Measurements from ENCODE around the gene ASGR2. TPM values are rescaled to one million over a fixed set of nuclear protein-coding genes. Genes with fewer than 3 reads are reported as not detected.
"Not testable (repeated sequence)": the region's sequence is repeated elsewhere in the genome, so short reads cannot be mapped to it uniquely, and the experiment has no call there.

The ASGR2 gene
- total RNA-seq, 2 donors from 2014 or later, result not detected

DNA sequence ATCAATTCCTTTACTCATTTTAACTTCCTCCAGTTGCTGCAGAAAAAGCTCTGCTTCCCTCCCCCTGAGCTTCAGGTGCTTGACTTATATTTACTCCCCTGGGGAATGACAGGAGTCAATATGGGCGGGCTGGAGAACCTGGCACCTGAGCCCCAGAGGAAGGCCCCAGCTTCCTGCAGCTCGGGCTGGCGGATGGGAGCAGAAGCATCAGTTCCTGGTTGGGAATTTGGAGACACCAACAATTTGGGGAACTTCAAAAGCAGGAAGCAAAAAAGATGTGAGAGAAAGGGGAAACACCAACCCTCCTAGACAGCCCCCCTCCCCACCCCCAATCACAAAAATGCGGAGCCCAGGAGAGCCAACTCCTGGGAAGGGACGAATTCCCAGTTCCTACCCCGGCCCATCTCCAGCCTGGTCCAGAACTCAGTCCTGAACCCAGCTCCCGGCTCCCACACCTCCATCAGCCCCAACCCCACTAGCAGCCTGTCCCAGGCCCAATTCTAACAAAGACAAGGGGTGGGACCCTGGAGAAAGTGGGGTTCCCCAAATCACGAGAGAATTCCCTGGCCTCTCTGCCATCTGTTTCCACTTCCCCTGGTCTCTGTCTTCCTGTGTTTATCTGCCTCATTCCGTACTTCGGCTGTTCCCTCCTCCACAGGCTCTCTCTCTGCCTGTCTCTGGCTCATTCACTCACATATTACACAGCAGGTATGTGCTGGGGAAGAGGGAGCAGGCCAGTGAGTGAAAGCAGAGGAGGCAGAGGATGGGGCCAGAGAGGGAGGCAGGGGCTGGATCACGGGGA, 16.2 kb upstream of the ASGR2 start:
- no peaks in the 10 kb centered on the region for H3K36me3 Mint-ChIP-seq
- ATAC-seq, result no peak

DNA sequence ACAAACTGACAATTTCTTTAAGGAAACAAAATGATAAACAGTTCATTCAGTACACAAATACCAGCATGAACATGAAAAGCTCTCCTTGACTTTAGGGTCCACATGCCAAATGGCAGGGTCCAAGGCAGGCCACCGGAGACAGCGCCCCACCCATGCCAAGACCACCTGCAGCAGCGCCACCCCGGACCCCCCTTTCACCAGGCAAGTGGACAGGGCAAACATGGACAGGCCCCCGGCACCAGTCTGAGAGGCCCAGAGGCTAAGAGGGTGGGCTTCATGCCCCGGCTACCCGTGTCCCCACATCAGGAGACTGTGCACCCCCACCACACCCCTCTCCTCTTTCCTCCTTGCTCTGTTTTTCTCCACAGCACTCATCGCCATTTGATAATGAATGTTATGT, 14.7 kb upstream of the ASGR2 start:
- no peak overlapping the region for H3K27ac Mint-ChIP-seq
- no peak for ATAC-seq
- H3K9me3 Mint-ChIP-seq, result no peaks in the 10 kb centered on the region
- no peaks in the 10 kb centered on the region for H3K36me3 Mint-ChIP-seq
- no peak for DNase-seq (ENCODE audit: low spot score in 2 of 2)

More for the DNA sequence above, 16.2 kb upstream of the ASGR2 start:
- Mint-ChIP-seq H3K27ac (peak overlapping the region in 1 of 2 donors; percentile 82), H3K9me3 (no peaks in the 10 kb centered on the region)
- DNase-seq (ENCODE audit: low spot score in 2 of 2), result no peak

DNA sequence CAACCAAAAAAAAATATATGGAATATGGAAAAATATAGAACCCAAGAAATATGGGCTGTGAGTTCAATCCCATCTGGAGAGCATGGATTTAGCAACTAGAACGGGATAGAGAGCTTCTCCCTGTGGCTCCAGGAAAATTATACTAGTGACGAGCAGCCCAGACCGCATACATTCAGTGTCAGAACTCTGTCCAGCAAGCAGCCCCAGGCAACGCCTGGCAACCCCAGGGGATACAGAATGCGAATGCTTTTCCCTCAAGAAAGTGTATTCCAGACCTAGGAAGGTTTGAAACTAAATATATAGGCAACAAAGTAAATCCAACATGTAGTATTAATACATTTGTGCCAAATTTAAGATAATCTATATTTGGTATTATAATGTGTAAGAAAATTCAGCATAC, 13.5 kb upstream of the ASGR2 start:
- Mint-ChIP-seq H3K36me3 (no peaks in the 10 kb centered on the region), H3K9me3 (no peaks in the 10 kb centered on the region), H3K27ac (no peak overlapping the region)
- ATAC-seq (no peak), DNase-seq (ENCODE audit: low spot score in 2 of 2) (no peak)

DNA sequence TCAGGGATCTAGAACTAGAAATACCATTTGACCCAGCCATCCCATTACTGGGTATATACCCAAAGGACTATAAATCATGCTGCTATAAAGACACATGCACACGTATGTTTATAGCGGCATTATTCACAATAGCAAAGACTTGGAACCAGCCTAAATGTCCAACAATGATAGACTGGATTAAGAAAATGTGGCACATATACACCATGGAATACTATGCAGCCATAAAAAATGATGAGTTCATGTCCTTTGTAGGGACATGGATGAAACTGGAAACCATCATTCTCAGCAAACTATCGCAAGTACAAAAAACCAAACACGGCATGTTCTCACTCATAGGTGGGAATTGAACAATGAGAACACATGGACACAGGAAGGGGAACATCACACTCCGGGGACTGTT, 12.9 kb upstream of the ASGR2 start:
- DNase-seq (ENCODE audit: low spot score in 2 of 2); H3K9me3 Mint-ChIP-seq; ATAC-seq; H3K36me3 Mint-ChIP-seq; H3K27ac Mint-ChIP-seq: not testable (repeated sequence)

DNA sequence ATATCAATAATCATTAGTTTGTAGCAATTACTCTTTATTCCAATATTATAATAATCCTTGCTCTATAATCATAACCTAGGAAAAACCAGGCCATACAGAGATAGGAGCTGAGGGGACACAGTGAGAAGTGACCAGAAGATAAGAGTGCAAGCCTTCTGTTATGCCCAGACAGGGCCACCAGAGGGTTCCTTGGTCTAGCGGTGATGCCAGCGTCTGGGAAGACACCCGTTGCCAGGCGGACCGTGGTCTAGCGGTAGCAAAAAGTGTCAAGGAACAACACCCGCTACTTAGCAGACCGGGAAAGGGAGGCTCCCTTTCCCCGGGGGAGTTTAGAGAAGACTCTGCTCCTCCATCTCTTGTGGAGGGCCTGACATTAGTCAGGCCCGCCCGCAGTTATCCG, 11.8 kb upstream of the ASGR2 start:
- not testable (repeated sequence) for H3K36me3 Mint-ChIP-seq; ATAC-seq; DNase-seq (ENCODE audit: low spot score in 2 of 2); H3K27ac Mint-ChIP-seq; H3K9me3 Mint-ChIP-seq

DNA sequence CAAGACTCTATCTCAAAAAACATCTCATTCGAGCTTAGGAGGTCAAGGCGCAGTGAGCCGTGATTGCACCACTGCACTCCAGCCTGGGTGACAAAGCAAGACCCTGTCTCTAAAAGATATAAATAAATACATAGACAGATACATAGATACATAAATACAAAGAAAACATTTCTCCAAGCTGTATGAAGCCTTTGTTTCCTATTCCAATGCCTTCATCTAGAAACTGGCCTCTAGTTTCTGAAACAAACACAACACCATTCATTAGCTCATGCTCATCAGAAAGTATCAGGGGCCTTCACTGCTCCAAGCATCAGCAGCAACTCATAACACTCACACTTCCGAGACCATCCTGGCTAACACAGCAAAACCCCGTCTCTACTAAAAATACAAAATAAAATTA, 10.3 kb upstream of the ASGR2 start:
- Mint-ChIP-seq H3K27ac (no peak overlapping the region), H3K36me3 (no peaks in the 10 kb centered on the region), H3K9me3 (no peaks in the 10 kb centered on the region)
- DNase-seq (ENCODE audit: low spot score in 2 of 2), result no peak
- no peak for ATAC-seq

DNA sequence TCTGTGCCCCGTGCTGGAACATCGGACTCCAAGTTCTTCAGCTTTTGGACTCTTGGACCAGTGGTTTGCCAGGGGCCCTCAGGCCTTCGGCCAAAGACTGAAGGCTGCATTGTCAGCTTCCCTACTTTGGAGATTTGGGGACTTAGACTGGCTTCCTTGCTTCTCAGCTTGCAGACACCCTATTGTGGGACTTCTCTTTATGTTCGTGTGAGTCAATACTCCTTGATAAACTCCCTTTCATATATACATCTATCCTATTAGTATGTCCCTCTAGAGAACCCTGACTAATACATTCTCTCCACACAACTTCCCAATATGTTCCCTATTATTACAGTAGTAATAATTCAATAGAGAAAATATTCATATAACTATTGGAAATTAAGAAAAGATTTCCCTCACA, 9.2 kb upstream of the ASGR2 start:
- H3K36me3 Mint-ChIP-seq, result no peaks in the 10 kb centered on the region
- ATAC-seq, result no peak
- H3K9me3 Mint-ChIP-seq, result no peaks in the 10 kb centered on the region
- no peak overlapping the region for H3K27ac Mint-ChIP-seq
- no peak for DNase-seq (ENCODE audit: low spot score in 2 of 2)

DNA sequence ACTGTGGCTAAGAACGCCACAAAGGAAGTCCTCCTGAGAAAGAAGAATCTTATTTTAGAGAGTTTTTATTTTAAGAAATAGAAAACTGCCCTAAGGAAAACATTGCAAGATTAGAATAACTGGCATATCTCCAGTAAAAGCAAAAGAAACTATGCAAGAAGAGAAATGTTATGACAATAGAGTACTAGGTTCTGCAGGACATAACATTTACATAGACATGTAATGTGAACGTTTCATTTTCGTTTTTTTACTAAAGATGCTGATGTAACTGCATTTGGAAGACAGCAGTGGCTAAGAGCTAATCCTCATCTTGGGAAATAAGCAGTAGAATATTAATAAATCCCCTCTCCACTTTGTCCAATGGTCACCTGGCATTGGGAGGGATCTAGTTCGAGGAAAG, 7.8 kb upstream of the ASGR2 start:
- ATAC-seq (no peak), DNase-seq (ENCODE audit: low spot score in 2 of 2) (no peak)
- Mint-ChIP-seq H3K36me3 (no peaks in the 10 kb centered on the region), H3K9me3 (no peaks in the 10 kb centered on the region), H3K27ac (no peak overlapping the region)

DNA sequence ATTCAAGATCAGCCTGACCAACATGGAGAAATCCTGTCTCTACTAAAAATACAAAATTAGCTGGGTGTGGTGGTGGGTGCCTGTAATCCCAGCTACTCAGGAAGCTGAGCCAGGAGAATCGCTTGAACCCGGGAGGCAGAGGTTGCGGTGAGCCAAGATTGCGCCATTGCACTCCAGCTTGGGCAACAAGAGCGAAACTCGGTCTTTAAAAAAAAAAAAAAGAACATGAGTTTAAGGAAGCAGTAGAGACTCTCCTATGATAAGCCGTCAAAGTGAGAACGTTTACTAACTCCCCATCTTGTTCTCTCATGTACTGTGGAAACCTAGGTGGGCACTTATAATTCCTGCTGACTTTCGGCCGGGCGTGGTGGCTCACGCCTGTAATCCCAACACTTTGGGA, 6.0 kb upstream of the ASGR2 start:
- H3K9me3 Mint-ChIP-seq, result not testable (repeated sequence)

DNA sequence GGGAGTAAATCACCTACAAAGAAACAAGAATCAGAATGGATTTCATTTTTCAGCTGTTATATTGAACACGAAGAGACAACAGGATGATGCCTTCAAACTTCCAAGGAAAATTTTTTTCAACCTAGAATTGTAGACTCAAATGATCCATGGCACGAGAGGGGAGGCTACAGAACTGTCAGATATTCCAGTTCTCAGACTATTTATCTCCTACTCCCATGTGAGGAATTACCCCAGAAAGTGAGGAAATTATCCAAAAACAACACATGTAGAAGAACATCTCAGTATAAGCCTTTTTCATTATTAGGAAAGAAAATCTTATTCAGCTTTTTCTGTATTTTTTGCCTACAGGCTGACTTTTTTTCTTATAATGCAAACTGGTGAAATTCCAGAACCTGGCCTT, 5.5 kb upstream of the ASGR2 start:
- Mint-ChIP-seq H3K36me3 (no peaks in the 10 kb centered on the region), H3K9me3 (no peaks in the 10 kb centered on the region), H3K27ac (no peak overlapping the region)
- no peak for ATAC-seq
- no peak for DNase-seq (ENCODE audit: low spot score in 2 of 2)

More for the DNA sequence above, 6.0 kb upstream of the ASGR2 start:
- not testable (repeated sequence) for H3K36me3 Mint-ChIP-seq; DNase-seq (ENCODE audit: low spot score in 2 of 2); H3K27ac Mint-ChIP-seq; ATAC-seq

DNA sequence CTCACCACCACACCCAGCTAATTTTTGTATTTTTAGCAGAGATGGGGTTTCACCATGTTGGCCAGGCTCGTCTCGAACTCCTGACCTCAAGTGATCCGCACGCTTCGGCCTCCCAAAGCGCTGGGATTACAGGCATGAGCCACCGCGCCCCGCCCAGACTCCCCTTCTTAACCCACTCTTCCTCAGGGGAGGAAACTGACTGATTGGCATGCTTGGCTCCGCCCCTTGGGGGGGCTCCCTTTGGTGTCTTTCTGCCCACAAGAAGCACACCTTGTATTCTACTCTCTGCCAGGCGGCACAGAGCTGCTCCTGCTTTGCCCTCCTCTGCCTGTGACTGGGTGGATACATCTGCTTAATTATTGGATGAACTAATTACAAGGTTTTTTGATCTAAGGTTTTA, 4.7 kb upstream of the ASGR2 start:
- no peaks in the 10 kb centered on the region for H3K9me3 Mint-ChIP-seq
- H3K36me3 Mint-ChIP-seq, result no peaks in the 10 kb centered on the region
- H3K27ac Mint-ChIP-seq, result no peak overlapping the region
- DNase-seq (ENCODE audit: low spot score in 2 of 2) (no peak), ATAC-seq (no peak)

DNA sequence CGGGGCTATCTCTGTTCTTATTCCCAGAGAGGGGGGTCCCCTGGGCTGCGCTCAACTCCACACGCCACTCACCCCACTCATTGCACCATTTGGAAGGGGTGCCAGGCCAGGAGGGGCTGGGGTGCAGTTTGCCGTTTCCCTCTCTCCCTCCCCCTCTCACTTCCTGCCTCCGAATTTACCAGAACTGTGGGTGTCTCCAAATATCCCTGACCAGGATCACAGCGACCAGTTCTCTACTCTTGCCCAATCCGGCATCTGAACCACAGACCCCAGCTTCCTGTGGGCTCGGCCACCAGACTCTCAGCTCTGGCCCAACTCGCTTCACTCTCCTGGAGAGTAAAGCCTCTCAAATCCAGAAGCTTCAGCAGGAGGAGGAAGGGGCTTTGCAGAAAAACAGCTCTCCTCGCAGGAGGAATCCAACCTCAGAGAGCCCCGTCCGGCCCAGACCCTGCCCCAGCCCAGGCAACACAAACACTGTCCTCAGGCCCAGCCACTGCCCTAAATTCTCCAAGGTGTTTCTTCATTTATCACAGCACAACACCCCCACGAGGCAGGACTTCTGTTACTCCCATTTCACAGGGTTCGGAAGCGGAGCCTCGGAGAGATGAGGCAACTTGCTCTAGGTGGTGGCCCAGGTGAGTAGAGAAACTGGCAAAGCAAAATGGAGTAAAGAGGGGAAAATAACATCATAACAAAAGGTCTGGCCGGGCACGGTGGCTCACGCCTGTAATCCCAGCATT, 423 bp upstream of the ASGR2 start:
- peak overlapping the region in 1 of 2 donors; percentile 73 for H3K27ac Mint-ChIP-seq
- no peaks in the 10 kb centered on the region for H3K36me3 Mint-ChIP-seq
- ATAC-seq, result no peak

DNA sequence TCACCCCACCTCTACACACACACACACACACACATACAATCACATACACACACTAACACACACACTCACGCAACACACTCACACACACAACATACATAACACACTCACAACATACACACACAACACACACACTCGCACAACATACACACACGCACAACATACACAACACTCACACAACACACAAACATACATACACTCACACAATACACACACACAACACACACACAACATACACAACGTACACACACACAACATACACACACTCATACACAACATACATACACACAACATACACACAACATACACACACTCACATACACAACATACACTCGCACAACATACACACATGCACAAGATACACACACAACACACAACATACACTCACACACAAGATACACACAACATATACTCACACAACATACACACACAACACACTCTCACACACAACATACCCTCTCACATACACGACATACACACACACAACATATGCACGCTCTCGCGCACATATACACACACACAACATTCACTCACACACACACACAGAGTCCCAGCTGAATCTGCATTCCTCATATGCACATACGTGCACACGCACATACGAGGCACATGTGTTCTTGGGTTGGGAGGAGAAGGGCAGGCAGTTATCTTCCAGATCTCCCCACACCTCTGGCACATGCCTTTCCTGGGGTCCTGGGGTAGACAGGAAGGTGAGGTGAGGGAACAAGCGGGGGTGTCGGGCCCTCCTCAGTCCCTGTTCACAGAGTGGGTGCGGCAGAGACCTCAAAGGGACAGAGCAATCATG, 1.1 kb downstream of the ASGR2 start:
- DNase-seq (ENCODE audit: low spot score in 2 of 2) (no peak), ATAC-seq (no peak)
- Mint-ChIP-seq H3K9me3 (no peaks in the 10 kb centered on the region), H3K36me3 (no peaks in the 10 kb centered on the region), H3K27ac (no peak overlapping the region)

More for the DNA sequence above, 423 bp upstream of the ASGR2 start:
- no peaks in the 10 kb centered on the region for H3K9me3 Mint-ChIP-seq
- no peak for DNase-seq (ENCODE audit: low spot score in 2 of 2)

DNA sequence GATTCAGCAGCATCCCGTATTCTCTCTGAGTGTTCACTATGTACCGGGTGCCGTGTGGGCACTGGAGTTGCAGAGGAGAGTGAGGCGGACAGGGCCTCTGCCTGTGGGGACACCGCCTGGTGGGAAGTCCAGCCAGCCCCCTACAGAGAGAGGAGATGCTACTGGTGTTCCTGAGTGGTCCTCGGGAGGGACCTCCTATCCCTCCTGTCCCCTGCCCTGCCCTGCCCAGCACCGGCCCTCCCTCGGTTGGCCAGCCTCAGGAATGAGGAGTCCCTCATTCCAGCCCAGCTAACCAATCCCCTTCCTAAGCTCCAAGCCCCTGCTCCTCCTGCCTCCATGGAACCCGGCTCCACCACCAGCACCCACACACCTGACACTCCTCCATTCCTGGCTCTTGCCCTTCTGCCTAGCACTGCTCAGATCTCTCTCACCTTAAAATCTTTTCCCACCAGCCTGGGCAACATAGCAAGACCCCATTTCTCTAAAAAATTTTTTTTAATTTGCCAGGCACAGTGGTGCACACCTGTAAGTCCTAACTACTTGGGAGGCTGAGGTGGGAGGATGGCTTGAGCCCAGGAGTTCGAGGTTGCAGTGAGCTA, 2.0 kb downstream of the ASGR2 start:
- ATAC-seq (no peak), DNase-seq (ENCODE audit: low spot score in 2 of 2) (no peak)
- no peaks in the 10 kb centered on the region for H3K36me3 Mint-ChIP-seq
- no peak overlapping the region for H3K27ac Mint-ChIP-seq
- no peaks in the 10 kb centered on the region for H3K9me3 Mint-ChIP-seq

DNA sequence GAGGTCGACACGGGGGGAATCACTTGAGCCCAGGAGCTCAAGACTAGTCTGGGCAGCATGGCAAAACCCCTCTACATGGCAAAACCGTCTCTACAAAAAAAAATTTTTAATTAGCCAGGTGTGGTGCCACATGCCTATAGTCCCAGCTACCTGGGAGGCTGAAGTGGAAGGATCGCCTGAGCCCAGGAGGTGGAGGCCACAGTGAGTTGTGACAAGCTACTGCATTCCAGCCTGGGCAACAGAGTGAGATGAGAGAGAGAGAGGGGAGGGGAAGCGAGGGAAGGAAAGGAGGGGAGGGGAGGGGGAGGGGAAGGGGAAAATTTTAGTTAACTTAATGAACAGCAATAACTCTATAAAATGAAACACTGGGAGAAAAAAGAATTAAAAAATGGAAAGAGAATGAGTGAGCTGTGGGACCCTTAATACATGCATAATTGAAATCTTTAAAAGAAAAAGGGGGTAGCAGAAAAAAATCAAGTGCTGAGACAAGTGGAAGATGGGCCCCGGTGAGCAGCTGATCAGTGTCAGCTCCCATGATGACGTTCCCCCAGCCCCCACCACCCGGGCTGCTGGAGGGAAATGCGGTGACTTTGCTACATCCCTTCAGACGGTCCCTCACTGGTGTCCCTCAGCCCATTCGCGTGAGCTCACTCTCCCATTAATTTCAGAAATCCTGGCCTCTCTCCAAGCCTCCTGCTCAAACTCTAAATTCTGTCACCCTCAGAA, 2.7 kb downstream of the ASGR2 start:
- no peak for DNase-seq (ENCODE audit: low spot score in 2 of 2)
- no peak overlapping the region for H3K27ac Mint-ChIP-seq
- H3K9me3 Mint-ChIP-seq, result no peaks in the 10 kb centered on the region
- H3K36me3 Mint-ChIP-seq, result no peaks in the 10 kb centered on the region
- ATAC-seq, result no peak

DNA sequence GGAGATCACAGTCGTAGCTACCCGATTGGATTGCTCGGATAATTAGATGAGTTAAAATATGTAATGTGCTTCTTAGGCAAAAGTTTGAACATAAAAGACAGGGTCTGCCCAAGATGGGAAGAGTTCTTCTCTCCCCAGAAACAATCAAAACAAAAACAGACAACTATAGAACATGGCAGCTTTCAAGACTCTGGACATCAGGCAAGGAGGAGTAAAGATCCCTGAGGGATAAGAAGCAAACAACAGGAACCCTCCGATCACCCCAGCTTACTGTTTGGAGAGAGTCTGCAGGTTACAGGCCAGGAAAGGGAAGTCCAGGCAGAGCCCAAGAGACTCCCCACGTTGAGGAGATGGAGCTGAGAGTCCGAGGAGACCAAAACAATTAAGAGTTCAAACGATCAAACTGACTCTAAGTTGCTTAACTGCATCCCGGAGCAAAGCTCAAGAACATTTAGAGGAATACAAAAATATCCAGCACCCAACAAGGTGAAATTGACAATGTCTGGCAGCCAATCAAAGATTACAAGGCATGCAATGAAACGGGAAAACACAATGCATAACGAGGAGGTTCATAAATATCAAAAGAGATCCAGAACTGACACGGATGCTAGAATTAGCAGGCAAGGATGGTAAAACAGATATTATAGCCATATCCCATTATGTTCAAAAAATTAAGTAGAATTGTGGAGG, 3.9 kb downstream of the ASGR2 start:
- ATAC-seq (no peak), DNase-seq (ENCODE audit: low spot score in 2 of 2) (no peak)
- Mint-ChIP-seq H3K27ac (no peak overlapping the region), H3K36me3 (no peaks in the 10 kb centered on the region), H3K9me3 (no peaks in the 10 kb centered on the region)
